LHCN-M2 (cell line): ENCODE measurements around the gene KY. TPM values are rescaled to one million over a fixed set of nuclear protein-coding genes. Genes with fewer than 3 reads are reported as not detected.

Experiments used
- DNase-seq: peaks from one replicate; pipeline ENCODE4 v3.0.0-alpha.2; 2012; ENCODE audit warnings: low read depth
- total RNA-seq: library from RNA; depleted of rRNA; stranded (reverse); fragments of >200 nt; gene quantifications from 2 replicates; pipeline ENCODE4 v1.2.3, GENCODE V29; 2014

Gene KY
- total RNA-seq, 1 experiment from 2014 or later: not detected

DNA sequence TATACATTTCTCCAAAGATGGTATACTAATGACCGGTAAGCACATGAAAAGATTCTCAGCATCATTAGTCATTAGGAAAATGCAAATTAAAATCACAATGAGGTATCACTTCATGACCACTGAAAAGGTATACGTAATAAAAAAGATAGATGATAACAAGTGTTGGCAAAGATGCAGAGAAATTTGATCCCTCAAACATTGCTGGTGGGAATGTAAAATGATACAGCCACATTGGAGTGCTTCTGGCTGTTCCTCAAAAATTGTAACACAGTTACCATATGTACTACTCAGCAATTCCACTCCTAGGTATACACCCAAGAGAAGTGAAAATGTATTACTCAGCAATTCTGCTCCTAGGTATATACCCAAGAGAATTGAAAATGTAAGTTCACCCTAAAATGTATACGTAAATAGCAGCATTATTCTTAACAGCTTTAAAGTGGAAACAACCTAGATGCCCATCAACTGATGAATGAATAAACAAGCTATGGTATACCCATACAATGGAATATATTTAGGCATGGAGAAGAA lies 25.0 kb upstream of the KY start:
- DNase-seq: no peak

- no peak for DNase-seq
Measured at GRCh38 chr3:134672571-134672970, 21.7 kb upstream of the KY start.

GRCh38 chr3:134667956-134668355 lies 17.1 kb upstream of the KY start:
- no peak for DNase-seq

- no peak for DNase-seq
Measured at GRCh38 chr3:134667406-134667805, 16.6 kb upstream of the KY start.

DNA sequence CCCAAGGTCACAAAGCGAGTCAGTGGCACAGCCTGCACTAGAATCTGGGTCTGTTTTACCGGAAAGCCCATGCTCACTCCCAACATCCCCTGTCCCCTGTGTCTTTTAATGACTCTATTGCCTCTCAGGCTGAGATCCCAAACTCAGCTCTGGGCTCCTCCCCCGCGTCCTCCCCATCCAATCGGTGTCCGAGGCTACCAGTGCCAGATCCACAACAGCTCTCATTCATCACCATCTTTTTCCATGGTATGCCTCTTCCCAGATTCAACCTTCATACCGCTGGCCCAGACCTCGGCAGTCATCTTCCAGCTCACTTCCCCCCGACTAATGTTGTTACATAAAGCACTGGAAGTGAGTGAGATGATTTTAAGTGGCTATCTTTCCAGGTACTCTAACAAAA lies 16.1 kb upstream of the KY start:
- no peak for DNase-seq

DNA sequence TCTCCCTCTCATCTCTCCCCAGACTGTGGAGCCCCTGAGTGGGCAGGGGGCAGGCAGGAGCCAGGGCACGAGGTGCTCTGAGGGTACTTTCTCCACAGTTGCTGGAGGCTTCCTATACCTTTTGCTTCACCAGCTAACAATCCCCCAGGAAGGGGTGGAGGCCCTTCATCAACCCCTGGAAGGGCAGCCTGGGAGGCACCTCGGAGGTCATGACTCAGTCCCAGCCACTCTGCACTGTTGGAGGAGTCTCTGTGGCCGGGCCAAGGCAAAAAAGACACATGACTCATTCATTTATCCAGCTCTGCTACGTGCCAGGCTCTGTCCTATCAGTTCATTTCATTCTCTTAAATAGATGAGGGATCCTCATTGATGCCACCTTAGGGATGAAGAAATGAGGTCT lies 15.6 kb upstream of the KY start:
- peak; percentile 51 for DNase-seq

DNA sequence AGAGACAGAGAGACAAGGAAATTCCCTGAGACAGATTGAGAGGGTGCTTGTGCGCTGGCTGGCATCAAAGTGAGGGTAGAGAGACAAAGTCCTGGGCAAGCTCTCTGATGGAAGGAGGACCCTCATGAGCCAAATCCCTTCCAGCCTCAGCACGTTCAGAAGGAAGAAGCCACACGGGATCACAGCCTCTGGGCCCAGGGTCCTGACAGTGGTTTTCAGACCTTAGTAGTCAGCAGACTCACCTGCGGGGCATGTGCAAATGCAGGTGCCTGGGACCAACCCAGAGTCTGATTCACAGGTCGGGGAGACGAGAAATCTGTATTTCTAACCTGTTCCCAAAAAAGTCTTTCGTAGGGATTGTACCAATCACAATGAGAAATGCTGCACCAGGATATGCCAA lies 15.2 kb upstream of the KY start:
- DNase-seq: no peak

- DNase-seq: no peak
Measured at GRCh38 chr3:134665243-134665642, 14.4 kb upstream of the KY start.

DNA sequence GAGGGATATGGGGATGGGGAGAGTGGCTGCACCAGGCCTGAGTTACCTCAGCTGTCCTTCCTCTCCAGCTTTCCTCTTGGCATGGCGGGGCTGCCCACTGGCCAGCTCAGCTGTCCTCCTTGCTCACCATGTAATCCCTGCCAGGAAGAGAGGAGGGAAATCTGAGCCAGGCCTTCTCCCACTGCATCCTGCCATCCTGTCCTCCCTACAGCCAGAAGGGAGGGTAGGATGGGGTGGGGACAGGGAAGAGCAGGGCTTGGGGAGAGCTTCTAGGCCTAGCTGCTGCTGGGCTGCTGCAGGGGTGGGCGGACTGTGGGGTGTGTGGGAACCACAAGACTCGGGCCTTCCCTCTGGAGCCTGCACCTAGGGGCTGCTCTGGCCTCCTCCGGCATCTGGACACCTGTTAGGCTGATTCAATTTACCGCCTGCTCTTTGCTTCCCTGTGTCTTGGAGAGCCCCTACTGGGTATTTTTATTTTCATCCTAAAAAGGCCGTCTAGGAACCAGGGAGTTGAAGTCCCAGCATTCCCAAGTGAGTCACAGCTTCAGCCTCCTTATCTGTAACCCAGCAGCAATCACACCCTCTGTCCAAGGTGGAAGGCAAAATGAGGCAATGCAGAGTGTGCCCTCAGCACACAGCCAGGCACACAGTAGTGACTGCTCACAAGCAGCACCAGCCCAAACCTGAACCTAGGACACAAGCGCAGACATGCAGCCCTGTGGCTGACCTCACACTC lies 13.1 kb upstream of the KY start:
- DNase-seq: peak; percentile 69

DNA sequence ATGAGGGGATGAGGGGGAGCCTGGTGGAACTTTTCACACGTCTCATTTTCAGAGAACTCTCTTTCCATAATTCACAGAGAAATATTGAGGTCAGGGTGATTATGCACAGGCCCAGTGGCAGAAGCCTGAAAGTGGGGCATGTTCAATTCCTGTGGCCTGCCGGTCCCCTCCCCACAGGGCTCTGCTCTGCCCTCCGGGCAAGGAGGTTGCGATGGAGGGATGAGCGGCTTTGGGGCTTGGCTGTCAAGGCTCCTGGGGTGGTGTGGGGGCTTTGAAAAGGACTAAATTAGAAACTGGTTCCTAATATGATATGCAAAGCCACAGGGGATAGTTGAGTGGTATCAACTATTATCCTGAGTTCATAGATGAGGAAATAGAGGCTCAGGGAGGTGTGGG lies 9.2 kb upstream of the KY start:
- no peak for DNase-seq

DNA sequence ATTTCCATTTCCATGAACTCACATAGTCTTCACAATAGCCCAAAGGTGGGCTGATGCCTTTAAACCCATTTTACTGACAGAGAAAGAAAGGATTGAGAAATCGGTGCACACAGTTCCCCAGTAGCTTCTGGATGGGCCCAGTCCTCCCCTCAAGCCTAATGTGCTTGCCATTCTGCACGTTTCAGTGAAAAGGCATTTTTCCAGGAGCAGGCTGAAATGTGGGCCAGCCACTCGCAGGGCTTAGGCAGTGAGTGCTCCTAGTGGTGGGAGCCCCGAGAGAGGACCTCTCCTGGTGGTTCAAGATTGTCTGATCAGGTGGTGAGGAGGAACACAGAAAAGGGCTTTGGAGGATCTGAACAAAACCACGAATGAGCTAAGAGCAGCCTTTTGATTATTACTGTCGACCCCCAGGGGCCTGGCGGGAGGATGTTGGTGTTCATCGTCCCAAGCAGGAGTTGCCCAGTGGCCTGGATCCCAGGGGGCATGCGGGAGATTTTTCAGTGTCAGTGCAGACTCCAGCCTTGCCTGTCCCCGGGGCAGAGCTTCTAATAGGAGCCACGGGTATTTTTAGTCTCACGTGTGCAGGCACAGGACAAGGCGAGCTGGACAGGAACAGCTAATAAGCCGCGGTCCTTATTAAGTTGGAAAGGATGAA lies 8.7 kb upstream of the KY start:
- no peak for DNase-seq

GRCh38 chr3:134658555-134658954 lies 7.7 kb upstream of the KY start:
- no peak for DNase-seq

DNA sequence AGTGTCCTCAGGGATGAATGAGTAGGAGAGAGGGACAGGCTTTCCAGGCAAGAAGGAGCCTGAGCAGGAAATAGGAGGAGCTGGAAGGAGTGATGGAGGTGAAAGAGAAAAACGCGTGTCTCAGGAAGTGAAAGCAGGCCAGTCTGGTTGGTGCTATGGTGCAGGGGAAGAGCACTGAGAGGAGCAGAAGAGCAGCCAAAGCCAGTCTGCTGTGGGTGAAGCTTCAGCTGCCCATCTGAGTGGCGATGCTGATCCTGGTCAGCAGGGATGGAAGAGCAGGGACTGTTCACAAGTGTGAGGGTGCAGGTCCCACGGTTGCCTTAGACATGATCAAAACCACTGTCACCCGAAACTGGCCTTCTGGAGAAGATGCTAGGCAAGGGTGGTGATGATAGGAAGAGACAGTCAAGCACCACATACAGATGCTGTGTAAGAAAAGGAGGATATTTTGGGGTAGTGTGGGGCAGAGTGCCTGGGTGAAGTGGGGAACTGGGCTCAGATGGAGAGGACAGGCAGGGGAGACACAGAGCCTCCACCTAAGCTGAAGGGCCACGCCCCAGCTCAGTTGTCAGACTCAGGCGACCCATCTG lies 5.5 kb upstream of the KY start:
- DNase-seq: no peak

DNA sequence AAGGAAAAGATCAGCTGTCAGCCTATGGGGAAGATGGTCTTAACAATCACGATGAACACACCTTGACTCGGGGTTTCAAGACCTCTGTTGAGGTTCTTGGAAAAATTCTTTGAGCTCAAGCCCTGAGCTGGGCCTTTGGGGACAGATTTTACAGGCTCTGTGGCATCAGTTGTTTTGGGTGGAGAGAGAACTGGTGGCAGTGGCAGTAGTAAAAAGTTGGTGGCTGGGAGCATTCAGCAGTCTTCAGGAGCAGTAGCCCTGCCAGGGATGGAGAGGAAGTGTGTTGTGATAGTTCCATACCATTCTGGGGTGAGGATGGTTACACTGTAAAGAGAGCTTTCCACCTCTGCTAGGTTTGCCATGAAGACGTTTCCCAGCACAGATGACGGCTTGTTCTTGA lies 4.9 kb upstream of the KY start:
- DNase-seq: no peak

- no peak for DNase-seq
Measured at GRCh38 chr3:134654031-134654430, 3.2 kb upstream of the KY start.

GRCh38 chr3:134652886-134653630 lies 2.2 kb upstream of the KY start:
- no peak for DNase-seq

- DNase-seq: peak; percentile 47
Measured at GRCh38 chr3:134652409-134652831, 1.6 kb upstream of the KY start.

- DNase-seq: no peak
Measured at GRCh38 chr3:134651347-134652041, 672 bp upstream of the KY start.

DNA sequence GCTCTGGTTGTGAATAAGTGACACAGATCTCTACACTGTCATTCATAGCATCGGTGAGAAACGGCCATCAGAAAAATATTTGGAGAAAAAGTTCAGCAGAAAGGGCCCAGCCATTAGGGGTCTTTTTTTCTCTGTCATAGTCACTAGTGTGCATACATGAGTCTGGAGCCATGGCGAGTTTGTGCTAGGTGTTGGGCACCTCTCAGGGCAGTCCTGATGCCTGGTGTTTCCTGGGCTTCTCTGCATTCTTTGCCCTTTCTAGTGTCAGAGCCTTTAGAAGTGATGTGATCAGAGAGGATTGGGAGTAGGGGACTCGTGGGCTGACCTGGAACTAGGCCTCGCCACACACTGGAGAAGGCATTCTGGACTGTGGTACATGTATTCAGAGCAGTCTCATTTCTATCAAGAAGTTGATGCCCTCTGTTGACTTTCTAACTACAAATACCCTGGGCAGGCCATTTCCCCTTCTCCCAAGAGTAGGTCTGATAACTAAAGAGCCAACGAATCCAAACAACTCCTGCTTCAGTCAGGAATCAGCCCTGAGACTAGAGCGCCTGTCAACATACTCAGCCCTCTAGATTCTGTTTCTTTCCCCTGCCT lies 1.6 kb downstream of the KY start:
- DNase-seq: no peak

GRCh38 chr3:134647902-134648760 lies 2.7 kb downstream of the KY start:
- DNase-seq: no peak
